ENCODE data around the gene RNF145. TPM values are rescaled to one million over a fixed set of nuclear protein-coding genes. Genes with fewer than 3 reads are reported as not detected.

RNF145 gene
- total and polyA plus RNA-seq, 2 of the 13 experiments (the other 11 are each of a cell fraction or from before 2014, with no cell fraction given) = 24.6 TPM

GRCh38 chr5:159216454-159216853 is 7.1 kb upstream of the RNF145 start:
- H3K9ac ChIP-seq (ENCODE audit: insufficient read depth, low read depth, low read length) = no peak overlapping the region
- no peak overlapping the region for H3K27ac ChIP-seq (ENCODE audit: extremely low read length, insufficient read depth, low read length)
- no peak for DNase-seq (ENCODE audit: low spot score)
- no peaks in the 10 kb centered on the region for H3K27me3 ChIP-seq (ENCODE audit: control insufficient read depth in 1 of 2, insufficient read depth in 2 of 2, low read length in 2 of 2)
- H3K4me3 ChIP-seq (replicated peaks in 1 of 3; ENCODE audit: insufficient read depth in 1 of 3, low read depth in 2 of 3, low read length in 3 of 3) = no peak overlapping the region
- TF ChIP-seq POGK (CRISPR knock-in tag; conservative IDR thresholded peaks at IDR 0.05) (no peak), ZNF235 (CRISPR knock-in tag; IDR thresholded peaks at IDR 0.05; ENCODE audit: borderline replicate concordance) (no peak), ZNF282 (IDR thresholded peaks at IDR 0.05; ENCODE audit: partially characterized antibody) (no peak), ZNF207 (IDR thresholded peaks at IDR 0.05; ENCODE audit: borderline replicate concordance) (no peak), ZSCAN20 (CRISPR knock-in tag; IDR thresholded peaks at IDR 0.05; ENCODE audit: borderline replicate concordance) (no peak), NCOA2 (CRISPR knock-in tag; IDR thresholded peaks at IDR 0.05) (no peak), PAF1 (CRISPR knock-in tag; IDR thresholded peaks at IDR 0.05) (no peak)
- no peaks in the 10 kb centered on the region for H4K20me1 ChIP-seq (ENCODE audit: insufficient read depth, low read length)
- CTCF ChIA-PET (ENCODE audit: low intra/inter-chr PET ratio, low total read pairs) = no interaction called here
- no peak for FAIRE-seq
- POLR2A ChIA-PET = no interaction called here
- H2AFZ ChIP-seq (ENCODE audit: low read length) = no peak overlapping the region
- no peak for ATAC-seq
- intact Hi-C loops (cut with micrococcal nuclease; ENCODE audit: unreplicated experiment) = no loop called here
- no peak overlapping the region for H3K4me2 ChIP-seq (ENCODE audit: low read depth, low read length)
- in situ Hi-C loops (cut with HindIII; ENCODE audit: extremely low pct_ligation_motif_present, low pct_unique_long_range_greater_than_20kb) = no loop called here
- no peaks in the 10 kb centered on the region for H3K36me3 ChIP-seq (replicated peaks in 1 of 2; ENCODE audit: control insufficient read depth in 1 of 2, insufficient read depth in 2 of 2, low read length in 2 of 2)
- BruUV-seq (replicated peaks) = no TSS peak
- no peaks in the 10 kb centered on the region for H3K4me1 ChIP-seq (ENCODE audit: insufficient read depth, low read length)
- H3K9me3 ChIP-seq (ENCODE audit: low read length) = no peaks in the 10 kb centered on the region
- WGBS (ENCODE audit: low lambda C conversion rate) = 51% methylated on average over 2 of the region's 2 CpGs
- H3K79me2 ChIP-seq (ENCODE audit: insufficient read depth, low read length) = no peaks in the 10 kb centered on the region

GRCh38 chr5:159215886-159216285 is 6.5 kb upstream of the RNF145 start:
- Histone ChIP-seq H4K20me1 (ENCODE audit: insufficient read depth, low read length) (no peaks in the 10 kb centered on the region), H3K79me2 (ENCODE audit: insufficient read depth, low read length) (no peaks in the 10 kb centered on the region), H3K27ac (ENCODE audit: extremely low read length, insufficient read depth, low read length) (no peak overlapping the region), H2AFZ (ENCODE audit: low read length) (no peak overlapping the region), H3K4me2 (ENCODE audit: low read depth, low read length) (no peak overlapping the region), H3K9ac (ENCODE audit: insufficient read depth, low read depth, low read length) (no peak overlapping the region), H3K27me3 (ENCODE audit: control insufficient read depth in 1 of 2, insufficient read depth in 2 of 2, low read length in 2 of 2) (no peaks in the 10 kb centered on the region), H3K4me3 (replicated peaks in 1 of 3; ENCODE audit: insufficient read depth in 1 of 3, low read depth in 2 of 3, low read length in 3 of 3) (no peak overlapping the region), H3K4me1 (ENCODE audit: insufficient read depth, low read length) (peaks cover under 1% of the 10 kb centered on the region), H3K9me3 (ENCODE audit: low read length) (no peaks in the 10 kb centered on the region), H3K36me3 (replicated peaks in 1 of 2; ENCODE audit: control insufficient read depth in 1 of 2, insufficient read depth in 2 of 2, low read length in 2 of 2) (no peaks in the 10 kb centered on the region)
- in situ Hi-C loops (cut with HindIII; ENCODE audit: extremely low pct_ligation_motif_present, low pct_unique_long_range_greater_than_20kb) (no loop called here), intact Hi-C loops (cut with micrococcal nuclease; ENCODE audit: unreplicated experiment) (no loop called here)
- DNase-seq (ENCODE audit: low spot score) (no peak), ATAC-seq (no peak), FAIRE-seq (no peak)
- ChIA-PET CTCF (ENCODE audit: low intra/inter-chr PET ratio, low total read pairs) (no interaction called here), POLR2A (no interaction called here)
- 42% methylated on average over 3 of the region's 3 CpGs for WGBS (ENCODE audit: low lambda C conversion rate)
- no TSS peak for BruUV-seq (replicated peaks)
- TF ChIP-seq DBP (CRISPR knock-in tag; IDR thresholded peaks at IDR 0.05; ENCODE audit: not compliant biosample characterization) (no peak), MTA1 (CRISPR knock-in tag; IDR thresholded peaks at IDR 0.05; ENCODE audit: borderline replicate concordance) (no peak), HINFP (CRISPR knock-in tag; IDR thresholded peaks at IDR 0.05; ENCODE audit: low read depth) (no peak), ZNF263 (CRISPR knock-in tag; IDR thresholded peaks at IDR 0.05) (no peak), MTERF4 (CRISPR knock-in tag; IDR thresholded peaks at IDR 0.05) (no peak), ZNF3 (CRISPR knock-in tag; IDR thresholded peaks at IDR 0.05) (no peak), ZNF639 (CRISPR knock-in tag; conservative IDR thresholded peaks at IDR 0.05) (no peak)

Data from HepG2 (cell line).